Left lung (tissue), 10 donors: ENCODE data around the gene ADAMTS17. TPM values are rescaled to one million over a fixed set of nuclear protein-coding genes. Genes with fewer than 3 reads are reported as not detected.

ENCODE experiments used
- ATAC-seq: fragments of 200-7000 bp; cut with Tn5 transposase; one replicate; pipeline ENCODE4 v1.9.1; 2020; ENCODE audit warnings: moderate library complexity
- DNase-seq, 4 donors: peaks; one replicate each; pipeline ENCODE4 v3.0.0-alpha.2; 2013 to 2020
- H3K27ac ChIP-seq, 2 donors: fragments of 200-600 bp; sonication (generic) in 1 of 2; one replicate each; pipeline versions ENCODE4 v1.5.0 to v1.8.0; 2020 to 2021
- H3K27me3 ChIP-seq, 2 donors: fragments of 200-600 bp; sonication (generic) in 1 of 2; one replicate each; pipeline versions ENCODE4 v1.5.0 to v1.8.0; 2020 to 2021
- H3K36me3 ChIP-seq, 2 donors: fragments of 200-600 bp; sonication (generic) in 1 of 2; one replicate each; pipeline versions ENCODE4 v1.5.0 to v1.8.0; 2020 to 2021
- H3K4me1 ChIP-seq, 2 donors: fragments of 200-600 bp; one replicate each; pipeline ENCODE4 v1.8.0; 2021
- H3K4me3 ChIP-seq, 2 donors: fragments of 200-600 bp; sonication (generic) in 1 of 2; one replicate each; pipeline versions ENCODE4 v1.5.0 to v1.8.0; 2020 to 2021; ENCODE audit warnings: mild to moderate bottlenecking in 1 of 2
- H3K9me3 ChIP-seq, 2 donors: fragments of 200-600 bp; sonication (generic) in 1 of 2; one replicate each; pipeline versions ENCODE4 v1.5.0 to v1.8.0; 2020 to 2021
- CTCF ChIP-seq, 2 donors: fragments of 200-600 bp; sonication (generic) in 1 of 2; IDR thresholded peaks; one replicate each; pipeline versions ENCODE4 v1.5.0 to v1.8.0; 2021; ENCODE audit warnings: antibody characterized with exemption in 2 of 2
- intact Hi-C, 2 donors: fragments of 100-400 bp; cut with DNase I; formaldehyde crosslinking; loops; one replicate each; pipeline versions ENCODE4 v1.11.2 to v1.14.2; 2022
- polyA plus RNA-seq, 6 donors: library from polyadenylated mRNA; unstranded; fragments of 120-200 nt; gene quantifications; one replicate each; pipeline ENCODE4 v1.2.1, GENCODE V29; 2013; ENCODE audit not compliant: insufficient read length in 6 of 6
- total RNA-seq, 2 donors: library from RNA; stranded (reverse); fragmentation: NEBNext Ultra II Directional; extraction: Animal tissue kit (Norgen Biotek cat#: 25700); gene quantifications; one replicate each; pipeline ENCODE4 v1.2.1, GENCODE V29; 2021
- donor health status: DM: no; HTN: yes; CAD: no.
- donor health status: DM: no; HTN: no; CAD: no.

ADAMTS17 gene
- total and polyA plus RNA-seq, 8 donors, result 2.0 to 3.9 (median 3.4) TPM

GRCh38 chr15:100031665-100032357, 310.0 kb downstream of the ADAMTS17 start:
- peak; percentile 66 for ATAC-seq

GRCh38 chr15:100030586-100031229, 311.1 kb downstream of the ADAMTS17 start:
- no peak for ATAC-seq
- no peak for DNase-seq

More at GRCh38 chr15:100031665-100032357, 310.0 kb downstream of the ADAMTS17 start:
- DNase-seq, result no peak
- H3K4me3 ChIP-seq, result no peak overlapping the region
- no peaks in the 10 kb centered on the region for H3K36me3 ChIP-seq
- intact Hi-C loops, result no loop called here
- H3K4me1 ChIP-seq, result no peaks in the 10 kb centered on the region
- no peaks in the 10 kb centered on the region for H3K27me3 ChIP-seq
- no peak overlapping the region for H3K27ac ChIP-seq
- TF ChIP-seq CTCF (IDR thresholded peaks at IDR 0.05), result no peak
- H3K9me3 ChIP-seq, result peaks cover 0 to 16% of the 10 kb centered on the region in 2 donors

DNA sequence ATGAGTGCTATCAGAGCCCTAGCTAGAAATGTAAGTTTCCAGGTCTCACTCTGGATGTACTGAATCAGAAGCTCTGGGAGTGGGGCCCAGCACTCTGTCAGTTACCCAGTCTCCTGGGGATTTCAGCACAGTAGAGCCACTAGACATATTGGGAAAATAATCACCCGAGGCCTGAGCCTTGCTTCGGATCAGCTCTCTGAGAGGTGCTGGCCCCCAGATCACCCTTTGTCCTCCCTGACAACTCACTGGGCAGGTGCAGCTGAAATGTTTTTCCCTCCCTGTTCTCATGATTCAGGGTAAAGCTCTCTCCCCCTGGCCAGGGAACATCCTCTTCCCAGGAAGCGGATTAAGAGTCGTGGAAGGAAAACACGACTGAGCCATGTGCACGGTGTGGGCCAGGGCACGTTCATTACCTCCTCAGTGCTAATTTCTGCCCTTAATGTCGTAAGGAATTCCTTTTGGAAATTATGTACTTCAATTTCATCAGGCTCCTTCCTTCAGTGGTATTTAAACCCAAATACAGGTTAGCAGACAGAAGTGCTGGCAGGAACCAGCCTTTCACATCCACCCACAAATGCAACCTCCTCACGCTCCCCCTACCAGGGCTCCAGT, 311.8 kb downstream of the ADAMTS17 start:
- no peak overlapping the region for H3K27ac ChIP-seq
- no peak for DNase-seq
- peaks cover 0 to 16% of the 10 kb centered on the region in 2 donors for H3K9me3 ChIP-seq
- H3K36me3 ChIP-seq, result no peaks in the 10 kb centered on the region
- ATAC-seq, result no peak
- no peaks in the 10 kb centered on the region for H3K4me1 ChIP-seq
- H3K4me3 ChIP-seq, result no peak overlapping the region
- no peaks in the 10 kb centered on the region for H3K27me3 ChIP-seq
- intact Hi-C loops, result no loop called here
- no peak for TF ChIP-seq CTCF (IDR thresholded peaks at IDR 0.05)

More at GRCh38 chr15:100030586-100031229, 311.1 kb downstream of the ADAMTS17 start:
- peaks cover 0 to 16% of the 10 kb centered on the region in 2 donors for H3K9me3 ChIP-seq
- no peak for TF ChIP-seq CTCF (IDR thresholded peaks at IDR 0.05)
- no peaks in the 10 kb centered on the region for H3K27me3 ChIP-seq
- no peaks in the 10 kb centered on the region for H3K4me1 ChIP-seq
- H3K36me3 ChIP-seq, result no peaks in the 10 kb centered on the region
- H3K4me3 ChIP-seq, result no peak overlapping the region
- no peak overlapping the region for H3K27ac ChIP-seq
- intact Hi-C loops, result no loop called here

DNA sequence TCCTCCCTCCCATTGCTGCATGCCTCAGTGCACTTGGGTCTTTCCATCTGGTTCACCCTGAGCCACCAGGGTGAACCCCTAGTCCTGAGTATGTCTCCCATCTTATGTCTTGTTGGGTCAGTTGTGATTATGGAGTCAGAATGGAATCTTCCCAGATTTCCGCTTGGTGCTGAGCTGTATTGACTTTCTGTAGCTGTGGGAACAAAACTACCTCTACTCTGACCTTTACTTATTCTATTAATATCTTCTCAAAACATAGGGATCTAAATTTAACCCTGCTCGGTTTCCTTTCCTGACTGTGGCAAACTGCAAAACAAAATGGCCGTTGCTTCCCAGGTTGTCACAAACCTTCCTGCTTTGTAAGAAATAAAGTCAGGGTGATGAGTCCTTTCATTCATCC, 312.7 kb downstream of the ADAMTS17 start:
- Histone ChIP-seq H3K9me3 (peaks cover 0 to 16% of the 10 kb centered on the region in 2 donors), H3K4me1 (no peaks in the 10 kb centered on the region), H3K27me3 (no peaks in the 10 kb centered on the region), H3K4me3 (no peak overlapping the region), H3K27ac (no peak overlapping the region), H3K36me3 (no peaks in the 10 kb centered on the region)
- DNase-seq (no peak), ATAC-seq (no peak)
- no peak for TF ChIP-seq CTCF (IDR thresholded peaks at IDR 0.05)
- intact Hi-C loops, result no loop called here

DNA sequence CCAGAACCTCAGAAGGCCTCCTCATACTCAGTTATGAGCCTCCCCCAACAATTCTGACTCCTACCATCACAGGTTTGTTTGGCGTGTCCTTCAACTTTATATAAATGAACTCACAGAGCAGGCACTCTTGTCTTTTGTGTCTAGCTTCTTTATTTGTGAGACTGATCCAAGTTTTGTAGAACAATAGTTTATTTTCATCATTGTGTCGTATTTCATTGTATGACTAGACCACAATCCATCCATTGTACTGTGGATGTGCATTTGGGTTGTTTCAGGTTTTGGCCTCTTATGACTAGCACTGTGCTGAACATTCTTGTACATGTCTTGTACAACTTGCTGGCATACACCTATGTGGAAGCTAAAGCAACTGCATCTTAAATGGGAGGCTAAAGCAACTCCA, 315.7 kb downstream of the ADAMTS17 start:
- H3K36me3 ChIP-seq, result no peaks in the 10 kb centered on the region
- no peaks in the 10 kb centered on the region for H3K27me3 ChIP-seq
- DNase-seq (no peak), ATAC-seq (no peak)
- H3K27ac ChIP-seq, result no peak overlapping the region
- no peak for TF ChIP-seq CTCF (IDR thresholded peaks at IDR 0.05)
- intact Hi-C loops, result no loop called here
- no peaks in the 10 kb centered on the region for H3K4me1 ChIP-seq
- peaks cover 0 to 16% of the 10 kb centered on the region in 2 donors for H3K9me3 ChIP-seq
- no peak overlapping the region for H3K4me3 ChIP-seq
